Activated CD4-positive, alpha-beta T cell treated with anti-CD3 and anti-CD28 coated beads, Interleukin-2, amount 10 ng/mL, durations not matched to agents 7 days and 5 days (primary cell): ENCODE data around the gene TBX21. TPM values are rescaled to one million over a fixed set of nuclear protein-coding genes. Genes with fewer than 3 reads are reported as not detected.
"Not testable (repeated sequence)": the region's sequence is repeated elsewhere in the genome, so short reads cannot be mapped to it uniquely, and the experiment has no call there.

ENCODE experiments used
- CTCF ChIA-PET: fragments of 350-600 bp; sonication (Branson Sonifier 250); formaldehyde crosslinking; loops from one replicate; lab custom pipeline; 2021; ENCODE audit warnings: antibody characterized with exemption; lab: Charles Lee
- POLR2A ChIA-PET: fragments of 350-600 bp; sonication (Branson Sonifier 250); formaldehyde crosslinking; loops from one replicate; lab custom pipeline; 2021; ENCODE audit warnings: antibody characterized with exemption; lab: Charles Lee
- DNase-seq: peaks from one replicate; pipeline ENCODE4 v3.0.0-alpha.2; 2020
- H3K27ac Mint-ChIP-seq: one replicate; pipeline ENCODE4 v1.8.0; 2021; ENCODE audit warnings: mild to moderate bottlenecking, moderate library complexity, mixed read lengths
- H3K27me3 Mint-ChIP-seq: one replicate; pipeline ENCODE4 v1.8.0; 2021; ENCODE audit warnings: mixed read lengths
- H3K36me3 Mint-ChIP-seq: one replicate; pipeline ENCODE4 v1.8.0; 2021; ENCODE audit warnings: low read depth, mixed read lengths
- H3K4me1 Mint-ChIP-seq: one replicate; pipeline ENCODE4 v1.8.0; 2021; ENCODE audit warnings: mixed read lengths
- H3K4me3 Mint-ChIP-seq: one replicate; pipeline ENCODE4 v1.8.0; 2021; ENCODE audit warnings: mild to moderate bottlenecking, moderate library complexity, mixed read lengths
- H3K9me3 Mint-ChIP-seq: one replicate; pipeline ENCODE4 v1.8.0; 2021; ENCODE audit warnings: mixed read lengths
- total RNA-seq, 2 experiments: library from RNA; stranded (reverse); gene quantifications; one replicate each; pipeline ENCODE4 v1.2.3, GENCODE V29; 2021

Gene TBX21
- total RNA-seq, 2 experiments from 2014 or later: 13.8 to 16.0 TPM

- H3K9me3 Mint-ChIP-seq, H3K27me3 Mint-ChIP-seq, POLR2A ChIA-PET, H3K4me3 Mint-ChIP-seq, DNase-seq, H3K27ac Mint-ChIP-seq, H3K36me3 Mint-ChIP-seq: not testable (repeated sequence)
- CTCF ChIA-PET: interaction anchor here (0.9 to 1.5 kb wide), 4 partner anchors 10 to 76 kb away, joined by 3 to 4 read pairs (median 4); no protein-coding TSS in a partner anchor
- peaks cover 56% of the 10 kb centered on the region for H3K4me1 Mint-ChIP-seq
Observed at GRCh38 chr17:47739945-47740344, 6.9 kb downstream of the TBX21 start.

- POLR2A ChIA-PET: no interaction called here
Observed at GRCh38 chr17:47741109-47741792, 8.2 kb downstream of the TBX21 start.

GRCh38 chr17:47741793-47742145 lies 8.7 kb downstream of the TBX21 start:
- Mint-ChIP-seq H3K4me1 (peaks cover 38% of the 10 kb centered on the region), H3K27me3 (no peaks in the 10 kb centered on the region), H3K27ac (no peak overlapping the region), H3K36me3 (peaks cover 2% of the 10 kb centered on the region), H3K9me3 (no peaks in the 10 kb centered on the region), H3K4me3 (no peak overlapping the region)
- CTCF ChIA-PET: interaction anchor here (0.6 to 1.3 kb wide), 7 partner anchors 9 to 93 kb away, joined by 3 to 5 read pairs (median 4); partner anchors contain the start of gene TBX21
- no peak for DNase-seq
- POLR2A ChIA-PET: no interaction called here

More at GRCh38 chr17:47741109-47741792, 8.2 kb downstream of the TBX21 start:
- H3K9me3 Mint-ChIP-seq: no peaks in the 10 kb centered on the region
- H3K27ac Mint-ChIP-seq: peak overlapping the region; percentile 77
- no peak overlapping the region for H3K4me3 Mint-ChIP-seq
- no peak for DNase-seq
- peaks cover 43% of the 10 kb centered on the region for H3K4me1 Mint-ChIP-seq
- peaks cover 2% of the 10 kb centered on the region for H3K36me3 Mint-ChIP-seq
- CTCF ChIA-PET: interaction anchor here (0.9 to 1.3 kb wide), 8 partner anchors 8 to 92 kb away, joined by 3 to 5 read pairs (median 4); partner anchors contain the start of gene TBX21
- no peaks in the 10 kb centered on the region for H3K27me3 Mint-ChIP-seq

GRCh38 chr17:47742319-47743181 lies 9.5 kb downstream of the TBX21 start:
- peaks cover 31% of the 10 kb centered on the region for H3K4me1 Mint-ChIP-seq
- ChIA-PET CTCF (interaction anchor here (0.6 to 1.3 kb wide), 8 partner anchors 8 to 94 kb away, joined by 3 to 5 read pairs (median 4); partner anchors contain the start of gene TBX21), POLR2A (no interaction called here)
- H3K9me3 Mint-ChIP-seq: no peaks in the 10 kb centered on the region
- no peak overlapping the region for H3K4me3 Mint-ChIP-seq
- peaks cover 2% of the 10 kb centered on the region for H3K36me3 Mint-ChIP-seq
- H3K27ac Mint-ChIP-seq: no peak overlapping the region
- DNase-seq: peak; percentile 52
- H3K27me3 Mint-ChIP-seq: no peaks in the 10 kb centered on the region

- H3K27me3 Mint-ChIP-seq: no peaks in the 10 kb centered on the region
- ChIA-PET CTCF (interaction anchor here (1.0 to 3.2 kb wide), 3 partner anchors 8 to 88 kb away, joined by 3 to 13 read pairs (median 4); partner anchors contain the start of gene TBX21), POLR2A (no interaction called here)
- peaks cover 29% of the 10 kb centered on the region for H3K4me1 Mint-ChIP-seq
- no peak overlapping the region for H3K4me3 Mint-ChIP-seq
- peaks cover 2% of the 10 kb centered on the region for H3K36me3 Mint-ChIP-seq
- H3K9me3 Mint-ChIP-seq: no peaks in the 10 kb centered on the region
- peak overlapping the region; percentile 36 for H3K27ac Mint-ChIP-seq
- no peak for DNase-seq
Observed at GRCh38 chr17:47744168-47745036, 11.4 kb downstream of the TBX21 start.

GRCh38 chr17:47745037-47745380 lies 12.0 kb downstream of the TBX21 start:
- no peak overlapping the region for H3K27ac Mint-ChIP-seq
- no peak for DNase-seq
- no peak overlapping the region for H3K4me3 Mint-ChIP-seq
- H3K27me3 Mint-ChIP-seq: no peaks in the 10 kb centered on the region
- H3K4me1 Mint-ChIP-seq: peaks cover 29% of the 10 kb centered on the region
- ChIA-PET CTCF (interaction anchor here (1.0 to 3.2 kb wide), 2 partner anchors 9 to 12 kb away, joined by 4 to 13 read pairs; partner anchors contain the start of gene TBX21), POLR2A (no interaction called here)
- H3K9me3 Mint-ChIP-seq: no peaks in the 10 kb centered on the region
- H3K36me3 Mint-ChIP-seq: peaks cover 2% of the 10 kb centered on the region

GRCh38 chr17:47751471-47751870 lies 18.4 kb downstream of the TBX21 start:
- H3K4me1 Mint-ChIP-seq: no peaks in the 10 kb centered on the region

GRCh38 chr17:47757386-47757785 lies 24.4 kb downstream of the TBX21 start:
- no peak overlapping the region for H3K27ac Mint-ChIP-seq
- H3K36me3 Mint-ChIP-seq: peaks cover 2% of the 10 kb centered on the region
- ChIA-PET CTCF (interaction anchor here (1.5 kb wide), 1 partner anchor 28 kb away, joined by 3 read pairs; no protein-coding TSS in a partner anchor), POLR2A (no interaction called here)
- H3K4me3 Mint-ChIP-seq: no peak overlapping the region
- DNase-seq: no peak
- peaks cover 34% of the 10 kb centered on the region for H3K27me3 Mint-ChIP-seq
- H3K9me3 Mint-ChIP-seq: peaks cover 15% of the 10 kb centered on the region
- H3K4me1 Mint-ChIP-seq: no peaks in the 10 kb centered on the region

More at GRCh38 chr17:47751471-47751870, 18.4 kb downstream of the TBX21 start:
- Mint-ChIP-seq H3K27me3 (peaks cover 2% of the 10 kb centered on the region), H3K27ac (no peak overlapping the region), H3K36me3 (peaks cover 2% of the 10 kb centered on the region), H3K4me3 (no peak overlapping the region), H3K9me3 (peaks cover 2% of the 10 kb centered on the region)
- DNase-seq: no peak
- ChIA-PET CTCF (interaction anchor here (0.6 to 0.8 kb wide), 2 partner anchors 98 to 101 kb away, joined by 3 read pairs; no protein-coding TSS in a partner anchor), POLR2A (no interaction called here)

- no peak overlapping the region for H3K4me3 Mint-ChIP-seq
- H3K9me3 Mint-ChIP-seq: peaks cover 13% of the 10 kb centered on the region
- H3K36me3 Mint-ChIP-seq: no peaks in the 10 kb centered on the region
- H3K27me3 Mint-ChIP-seq: peaks cover 41% of the 10 kb centered on the region
- peaks cover 3% of the 10 kb centered on the region for H3K4me1 Mint-ChIP-seq
- H3K27ac Mint-ChIP-seq: no peak overlapping the region
- ChIA-PET POLR2A (no interaction called here), CTCF (interaction anchor here (1.0 kb wide), 1 partner anchor 19 kb away, joined by 3 read pairs; no protein-coding TSS in a partner anchor)
- DNase-seq: no peak
Observed at GRCh38 chr17:47760409-47761140, 27.5 kb downstream of the TBX21 start.

GRCh38 chr17:47762728-47763127 lies 29.7 kb downstream of the TBX21 start:
- H3K4me3 Mint-ChIP-seq: no peak overlapping the region
- CTCF ChIA-PET: interaction anchor here (1.2 to 1.6 kb wide), 4 partner anchors 8 to 28 kb away, joined by 4 to 6 read pairs (median 4); no protein-coding TSS in a partner anchor
- no peaks in the 10 kb centered on the region for H3K36me3 Mint-ChIP-seq
- DNase-seq: no peak
- H3K9me3 Mint-ChIP-seq: peaks cover 8% of the 10 kb centered on the region
- H3K27me3 Mint-ChIP-seq: peaks cover 49% of the 10 kb centered on the region
- H3K4me1 Mint-ChIP-seq: peaks cover 3% of the 10 kb centered on the region
- H3K27ac Mint-ChIP-seq: no peak overlapping the region
- POLR2A ChIA-PET: no interaction called here

- Mint-ChIP-seq H3K36me3 (no peaks in the 10 kb centered on the region), H3K27ac (no peak overlapping the region), H3K4me3 (no peak overlapping the region), H3K9me3 (peaks cover 9% of the 10 kb centered on the region), H3K4me1 (peaks cover 3% of the 10 kb centered on the region), H3K27me3 (peaks cover 38% of the 10 kb centered on the region)
- POLR2A ChIA-PET: no interaction called here
- CTCF ChIA-PET: interaction anchor here (1.2 to 1.6 kb wide), 3 partner anchors 9 to 26 kb away, joined by 4 to 6 read pairs (median 4); no protein-coding TSS in a partner anchor
- no peak for DNase-seq
Observed at GRCh38 chr17:47763913-47764582, 31.0 kb downstream of the TBX21 start.
